GM18858 (cell line): ENCODE results near the gene SIGLECL1.
"Not testable (repeated sequence)": the region's sequence is repeated elsewhere in the genome, so short reads cannot be mapped to it uniquely, and the experiment has no call there.

Experiments
- ATAC-seq: cut with Tn5 transposase; IDR thresholded peaks from one replicate; pipeline ENCODE4 v1.9.1; 2021; ENCODE audit not compliant: unreplicated experiment

Gene SIGLECL1

DNA sequence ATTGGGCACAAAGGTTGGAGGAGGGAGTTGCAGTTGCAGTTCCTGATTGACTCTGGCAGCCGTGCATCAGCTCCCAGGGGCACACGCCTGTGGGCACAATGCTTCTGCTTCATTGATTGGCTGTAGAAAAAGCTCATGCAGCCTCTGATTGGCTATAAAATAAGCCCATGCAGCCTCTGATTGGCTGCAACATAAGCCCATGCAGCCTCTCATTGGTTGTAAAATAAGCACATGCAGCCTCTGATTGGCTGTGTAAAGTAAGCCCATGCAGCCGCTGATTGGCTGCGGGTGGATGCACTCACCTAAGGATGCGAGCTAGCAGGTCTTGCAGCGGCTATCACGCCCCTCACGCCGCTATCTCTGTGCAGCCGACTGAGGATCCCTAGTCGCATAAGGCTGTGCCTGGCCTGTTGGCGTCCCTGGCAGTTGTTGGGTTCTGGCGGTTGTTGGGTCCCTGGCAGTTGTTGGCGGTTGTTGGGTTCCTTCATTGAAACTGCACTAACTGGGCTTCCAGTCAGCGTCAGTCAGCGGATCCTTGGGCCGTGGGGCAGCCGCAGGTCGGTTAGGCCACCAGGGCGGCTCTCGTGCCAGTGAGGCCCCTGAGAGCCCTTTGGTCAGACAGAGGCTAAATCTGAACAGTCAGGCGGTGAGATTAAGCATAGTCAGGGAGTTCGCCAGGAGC is at the start of gene SIGLECL1:
Gene SIGLECL1 (plus strand): TSS at position 295 of the 682 bp plus-strand sequence. CDS start 12,993 bp downstream, outside the sequence.
- no peak for ATAC-seq

DNA sequence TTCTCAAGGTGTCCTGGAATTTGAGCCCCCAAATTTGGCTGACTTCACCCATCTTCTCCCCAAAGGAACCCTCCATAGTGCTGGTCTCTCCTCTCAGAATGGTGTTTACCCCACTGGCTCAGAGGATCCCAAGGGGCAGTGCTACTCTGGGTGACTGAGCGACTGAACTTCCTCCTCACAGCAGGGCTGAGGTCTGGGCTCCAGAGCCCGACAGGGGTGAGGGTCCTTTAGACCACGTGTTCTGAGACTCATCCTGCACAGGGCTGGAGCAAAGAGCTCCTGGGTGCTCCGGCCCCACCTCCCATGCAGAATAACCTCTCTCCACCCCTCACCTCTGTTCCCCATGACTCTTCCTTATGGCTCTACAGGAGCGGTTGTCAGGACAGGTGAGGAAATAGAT is 49.2 kb upstream of the SIGLECL1 start:
- no peak for ATAC-seq

DNA sequence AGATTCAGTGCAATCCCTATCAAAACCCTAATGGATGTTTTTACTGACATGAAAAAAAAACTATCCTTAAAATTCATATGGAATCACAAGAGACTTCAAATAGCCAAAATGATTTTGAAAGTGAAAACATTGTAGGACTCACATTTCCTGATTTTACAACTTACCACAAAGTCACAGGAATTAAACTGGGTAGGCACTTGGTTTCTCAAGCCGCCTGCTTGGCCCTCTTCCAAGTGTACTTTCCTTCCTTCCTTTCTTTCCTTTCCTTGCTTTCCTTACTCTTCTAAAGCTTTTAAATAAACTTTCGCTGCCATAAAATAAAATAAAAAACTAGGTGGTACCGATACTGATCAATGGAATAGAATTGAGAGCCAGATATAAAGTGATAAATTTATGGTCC is 47.0 kb upstream of the SIGLECL1 start:
- no peak for ATAC-seq

DNA sequence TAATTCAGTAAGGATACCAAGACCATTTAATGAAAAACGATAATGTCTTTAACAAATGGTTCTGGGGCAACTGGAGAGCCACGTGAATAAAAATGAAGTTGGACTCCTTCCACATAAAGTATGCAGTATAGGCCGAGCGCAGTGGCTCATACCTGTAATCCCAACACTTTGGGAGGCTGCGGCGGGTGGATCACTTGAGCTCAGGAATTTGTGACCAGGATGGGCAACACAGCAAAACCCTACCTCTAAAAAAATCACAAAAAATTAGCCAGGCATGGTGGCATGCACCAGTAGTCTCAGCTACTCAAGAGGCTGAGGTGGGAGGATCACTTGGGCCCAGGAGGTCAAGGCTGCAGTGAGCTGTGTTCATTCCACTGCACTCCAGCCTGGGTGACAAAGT is 46.6 kb upstream of the SIGLECL1 start:
- ATAC-seq, result no peak

DNA sequence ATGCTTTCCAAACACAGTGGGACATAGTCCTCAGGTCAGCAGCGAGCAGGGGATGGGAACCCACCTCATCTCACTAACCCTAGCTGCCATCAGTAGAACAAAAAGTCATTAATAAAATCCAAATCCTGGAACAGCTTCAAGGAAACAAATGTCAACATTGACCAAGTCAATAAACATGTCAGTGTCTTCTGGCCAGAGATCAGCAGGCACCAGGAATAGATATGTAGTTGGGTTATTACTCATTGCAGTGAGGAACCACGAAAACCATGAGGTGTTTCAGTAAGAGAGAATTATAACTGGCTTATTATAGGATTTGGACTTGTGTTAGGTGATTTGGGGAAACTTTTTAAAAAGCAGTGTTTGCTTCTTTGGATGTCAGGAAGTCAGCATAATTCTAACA is 43.1 kb upstream of the SIGLECL1 start:
- ATAC-seq, result no peak

DNA sequence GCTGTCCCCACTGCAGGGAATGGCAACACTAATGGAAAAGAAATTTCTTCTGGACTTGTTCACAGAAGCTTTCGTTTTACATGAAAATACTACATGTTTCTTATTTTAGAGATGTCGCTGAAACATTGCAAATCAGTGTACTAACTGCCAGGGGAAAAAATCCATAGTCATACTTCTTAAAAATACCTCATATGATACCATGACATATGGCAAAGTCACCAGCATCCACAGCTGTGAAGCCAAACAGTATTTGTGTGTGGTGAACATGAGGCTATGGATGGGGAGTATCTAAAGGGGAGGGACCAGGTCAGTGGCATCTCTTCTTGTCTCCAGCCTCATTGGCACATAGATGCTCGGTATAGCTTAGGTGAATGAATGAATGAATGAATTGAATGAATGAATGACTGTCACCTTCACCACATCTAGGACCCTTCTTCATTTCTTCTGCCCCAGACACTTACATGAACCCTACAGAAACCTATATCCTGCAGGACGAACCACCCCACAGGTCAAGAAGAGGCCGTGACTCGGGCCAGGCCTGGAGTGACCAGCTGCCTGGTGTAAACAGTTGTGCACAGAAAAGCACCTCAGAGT is 40.6 kb upstream of the SIGLECL1 start:
- ATAC-seq, result no peak

DNA sequence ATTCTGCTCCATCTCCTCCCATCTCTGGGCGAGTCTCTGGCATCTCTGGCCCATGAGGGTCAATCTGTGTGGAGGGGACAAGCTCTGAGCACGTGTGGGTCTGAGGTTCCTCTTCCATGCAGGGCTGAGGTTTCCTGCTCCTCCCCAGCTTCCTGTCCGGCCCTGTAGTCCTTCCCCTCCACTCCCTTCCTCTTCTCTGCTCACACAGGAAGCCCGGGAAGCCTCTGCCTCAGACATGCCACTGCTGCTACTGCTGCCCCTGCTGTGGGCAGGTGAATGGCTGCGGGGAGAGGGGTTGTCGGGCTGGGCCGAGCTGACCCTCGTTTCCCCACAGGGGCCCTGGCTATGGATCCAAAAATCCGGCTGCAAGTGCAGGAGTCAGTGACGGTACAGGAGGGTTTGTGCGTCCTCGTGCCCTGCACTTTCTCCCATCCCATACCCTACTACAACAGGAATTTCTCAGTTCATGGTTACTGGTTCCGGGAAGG is 40.0 kb upstream of the SIGLECL1 start:
- not testable (repeated sequence) for ATAC-seq

DNA sequence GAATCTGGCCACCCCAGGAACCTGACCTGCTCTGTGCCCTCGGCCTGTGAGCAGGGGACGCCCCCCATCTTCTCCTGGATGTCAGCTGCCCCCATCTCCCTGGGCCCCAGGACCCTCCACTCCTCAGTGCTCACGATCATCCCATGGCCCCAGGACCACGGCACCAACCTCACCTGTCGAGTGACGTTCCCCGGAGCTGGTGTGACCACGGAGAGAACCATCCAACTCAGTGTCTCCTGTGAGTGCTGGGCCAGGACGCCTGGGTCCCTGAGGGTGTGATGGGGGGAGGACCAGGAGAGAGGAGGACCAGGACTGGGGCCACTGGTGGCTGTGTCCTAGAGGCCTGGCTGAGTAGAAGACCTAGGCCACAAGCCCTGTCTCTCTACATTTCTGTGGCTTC is 39.0 kb upstream of the SIGLECL1 start:
- no peak for ATAC-seq

DNA sequence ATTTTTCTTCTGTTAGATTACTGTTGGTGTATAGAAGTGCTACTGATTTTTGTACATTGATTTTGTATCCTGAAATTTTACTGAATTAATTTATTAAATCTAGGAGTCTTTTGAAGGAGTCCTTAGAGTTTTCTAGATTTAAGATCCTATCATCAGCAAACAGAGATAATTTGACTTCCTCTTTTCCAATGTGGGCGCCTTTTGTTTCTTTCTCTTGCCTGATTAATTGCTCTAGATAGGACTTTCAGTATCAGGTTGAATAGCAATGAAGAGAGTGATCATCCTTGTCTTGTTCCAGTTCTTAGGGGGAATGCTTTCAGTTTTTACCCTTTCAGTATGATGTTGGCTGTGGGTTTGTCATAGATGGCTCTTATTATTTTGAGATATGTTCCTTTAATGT is 31.6 kb upstream of the SIGLECL1 start:
- no peak for ATAC-seq

DNA sequence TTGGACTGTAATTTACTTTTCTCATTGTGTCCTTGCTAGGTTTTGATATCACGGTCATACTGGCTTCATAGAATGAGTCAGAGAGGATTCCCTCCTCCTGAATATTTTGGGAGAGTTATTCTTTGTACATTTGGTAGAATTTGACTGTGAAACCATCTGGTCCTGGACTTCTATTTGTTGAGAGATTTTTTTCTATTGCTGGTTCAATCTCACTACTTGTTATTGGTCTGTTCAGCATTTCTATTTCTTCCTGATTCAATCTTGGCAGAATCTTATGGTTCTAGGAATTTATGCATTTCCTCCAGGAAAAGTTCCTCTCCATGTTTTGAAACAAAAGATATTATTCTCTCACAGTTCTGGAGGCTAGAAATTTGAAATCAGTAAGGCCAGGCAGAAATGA is 30.9 kb upstream of the SIGLECL1 start:
- ATAC-seq, result no peak

DNA sequence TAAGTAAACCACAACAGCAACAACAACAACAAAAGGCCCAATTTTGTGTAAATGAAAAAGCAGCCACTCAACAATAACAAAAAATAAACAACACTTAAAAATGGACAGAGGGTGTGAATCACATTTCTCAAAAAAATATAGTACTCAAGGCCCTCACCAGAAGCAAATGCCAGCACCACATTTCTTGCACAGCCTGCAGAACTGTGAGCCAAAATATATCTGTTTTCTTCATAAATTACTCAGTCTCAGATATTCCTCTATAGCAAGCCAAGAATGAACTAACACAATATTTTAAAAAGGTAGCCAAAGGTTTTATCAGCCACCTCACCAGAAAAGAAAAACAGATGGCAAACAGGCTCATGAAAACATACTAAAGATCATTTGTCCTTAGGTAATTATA is 29.9 kb upstream of the SIGLECL1 start:
- no peak for ATAC-seq

DNA sequence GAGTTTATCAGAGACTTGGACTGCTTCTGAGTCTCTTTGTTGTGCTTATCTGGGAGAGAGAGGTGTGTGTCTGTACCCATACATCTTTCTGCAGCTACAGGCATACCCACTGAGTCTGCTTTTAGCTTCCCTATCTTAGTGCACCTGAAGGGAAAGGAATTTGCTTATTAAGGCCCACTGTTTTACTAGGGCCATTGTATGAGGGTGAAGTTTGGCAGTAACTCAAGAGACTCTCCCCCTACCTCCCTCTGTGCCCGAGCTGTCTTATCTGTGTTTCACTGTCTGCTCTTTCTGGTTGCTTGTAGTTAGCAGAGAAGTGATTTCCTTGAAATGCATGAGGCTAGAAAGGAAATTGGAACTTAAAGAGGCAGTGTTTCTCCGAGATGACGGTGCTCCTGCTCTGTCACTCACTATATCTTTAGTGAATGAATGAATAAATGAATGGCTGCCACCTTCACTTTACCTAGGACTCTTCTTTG is 26.7 kb upstream of the SIGLECL1 start:
- no peak for ATAC-seq

DNA sequence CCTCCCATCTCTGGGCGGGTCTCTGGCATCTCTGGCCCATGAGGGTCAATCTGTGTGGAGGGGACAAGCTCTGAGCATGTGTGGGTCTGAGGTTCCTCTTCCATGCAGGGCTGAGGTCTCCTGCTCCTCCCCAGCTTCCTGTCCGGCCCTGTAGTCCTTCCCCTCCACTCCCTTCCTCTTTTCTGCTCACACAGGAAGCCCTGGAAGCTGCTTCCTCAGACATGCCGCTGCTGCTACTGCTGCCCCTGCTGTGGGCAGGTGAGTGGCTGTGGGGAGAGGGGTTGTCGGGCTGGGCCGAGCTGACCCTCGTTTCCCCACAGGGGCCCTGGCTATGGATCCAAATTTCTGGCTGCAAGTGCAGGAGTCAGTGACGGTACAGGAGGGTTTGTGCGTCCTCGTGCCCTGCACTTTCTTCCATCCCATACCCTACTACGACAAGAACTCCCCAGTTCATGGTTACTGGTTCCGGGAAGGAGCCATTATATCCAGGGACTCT is 25.9 kb upstream of the SIGLECL1 start, which contains the start of gene CD33:
Gene CD33 (plus strand): TSS at position 183 of the 496 bp plus-strand sequence. CDS start 39 bp downstream, at position 222.
- ATAC-seq, result not testable (repeated sequence)

DNA sequence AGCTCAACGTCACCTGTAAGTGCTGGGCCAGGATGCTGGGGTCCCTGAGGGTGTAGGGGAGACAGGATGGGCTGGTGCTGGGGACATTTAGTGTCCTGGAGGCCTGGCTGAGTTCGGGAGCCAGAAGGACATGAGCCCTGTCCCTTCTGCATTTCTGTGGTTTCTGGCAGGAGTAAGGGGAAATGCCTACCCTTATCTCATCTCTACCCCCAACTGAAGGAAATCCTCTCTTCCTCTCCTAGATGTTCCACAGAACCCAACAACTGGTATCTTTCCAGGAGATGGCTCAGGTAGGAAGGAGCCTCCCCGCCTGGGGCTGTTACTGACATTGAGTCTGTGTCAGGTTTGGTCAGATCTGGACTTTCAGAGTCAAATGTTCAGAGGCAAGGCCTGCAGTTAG is 24.8 kb upstream of the SIGLECL1 start:
- no peak for ATAC-seq

DNA sequence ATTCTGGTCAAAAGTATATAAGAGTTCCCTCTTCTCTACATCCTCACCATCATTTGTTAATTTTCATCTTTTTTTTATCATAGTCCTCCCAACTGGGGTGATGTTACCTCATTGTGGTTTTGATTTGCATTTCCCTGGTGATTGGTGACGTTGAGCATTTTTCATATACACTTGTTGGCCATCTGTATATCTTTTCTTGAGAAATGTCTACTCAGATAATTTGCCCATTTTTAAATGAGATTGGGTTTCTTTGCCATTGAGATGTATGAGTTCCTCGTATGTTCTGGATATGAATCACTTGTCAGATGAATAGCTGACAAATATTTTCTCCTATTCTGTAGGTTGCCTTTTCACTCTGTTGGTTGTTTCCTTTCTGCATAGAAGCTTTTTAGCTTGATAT is 23.6 kb upstream of the SIGLECL1 start:
- no peak for ATAC-seq

DNA sequence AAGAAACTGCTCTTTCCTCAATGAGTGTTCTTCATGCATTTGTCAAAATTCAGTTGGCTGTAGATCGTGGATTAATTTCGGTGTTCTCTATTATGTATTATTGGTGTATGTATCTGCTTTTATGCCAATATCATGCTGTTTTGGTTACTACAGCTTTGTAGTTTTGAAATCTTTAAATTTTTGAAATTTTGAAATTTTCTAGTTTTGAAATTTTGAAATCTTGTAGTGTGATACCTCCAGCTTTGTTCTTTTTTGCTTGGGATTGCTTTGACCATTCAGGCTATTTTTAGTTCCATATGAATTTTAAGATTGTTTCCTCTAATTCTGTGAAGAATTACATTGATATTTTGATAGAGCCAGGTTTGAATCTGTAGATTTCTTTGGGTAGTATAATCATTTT is 22.9 kb upstream of the SIGLECL1 start:
- no peak for ATAC-seq

DNA sequence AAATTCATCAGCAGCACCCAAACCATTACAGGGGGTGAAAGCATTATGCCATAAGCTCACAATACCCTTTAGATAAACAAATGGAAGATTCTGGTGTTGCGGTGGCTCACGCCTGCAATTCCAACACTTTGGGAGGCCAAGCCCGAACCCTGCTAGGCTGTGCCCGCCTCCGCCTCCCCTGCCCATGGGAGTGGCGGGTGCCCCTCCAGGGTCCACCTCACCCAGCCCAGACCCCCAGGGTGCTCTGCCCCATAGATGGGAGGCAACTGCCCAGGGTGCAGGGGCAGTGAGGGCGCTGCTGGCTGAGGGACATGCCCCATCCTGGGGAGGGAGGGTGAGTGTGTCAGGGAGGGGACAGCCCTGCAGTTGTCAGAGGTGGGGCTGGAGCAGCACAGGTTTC is 10.0 kb upstream of the SIGLECL1 start:
- ATAC-seq, result no peak

DNA sequence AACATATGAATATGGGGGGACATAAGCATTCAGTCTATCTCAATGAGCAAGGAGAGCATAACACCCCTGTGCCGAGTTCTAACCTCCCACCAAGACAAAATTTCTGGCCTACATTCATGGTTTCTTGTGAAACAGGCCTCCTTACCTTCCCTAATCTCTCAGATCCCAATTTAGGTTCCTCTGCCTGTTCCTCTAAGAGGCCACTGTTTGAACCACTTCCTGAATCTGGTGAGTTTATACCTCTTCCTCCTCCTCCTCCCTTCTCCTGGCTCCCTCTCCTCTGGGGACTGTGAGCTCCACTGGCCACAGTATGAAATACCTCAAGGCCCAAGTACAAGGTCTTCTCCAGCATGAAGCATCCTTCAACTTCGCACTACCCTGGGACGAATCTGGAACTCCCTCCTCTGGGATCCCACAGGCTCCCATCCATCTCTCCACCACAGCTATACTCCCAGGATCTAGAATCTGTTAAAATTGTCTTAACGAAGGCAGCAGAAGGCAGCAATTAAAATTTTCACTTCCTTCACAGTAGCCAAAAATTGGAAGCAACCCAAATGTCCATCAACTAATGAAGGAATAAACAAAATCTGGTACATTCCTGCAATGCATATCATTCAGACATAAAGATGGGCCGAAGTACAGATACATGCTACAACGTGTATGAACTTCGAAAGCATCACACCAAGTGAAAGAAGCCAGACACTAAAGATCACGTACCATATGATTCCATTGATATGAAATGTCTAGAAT is 7.8 kb upstream of the SIGLECL1 start:
- ATAC-seq, result no peak

DNA sequence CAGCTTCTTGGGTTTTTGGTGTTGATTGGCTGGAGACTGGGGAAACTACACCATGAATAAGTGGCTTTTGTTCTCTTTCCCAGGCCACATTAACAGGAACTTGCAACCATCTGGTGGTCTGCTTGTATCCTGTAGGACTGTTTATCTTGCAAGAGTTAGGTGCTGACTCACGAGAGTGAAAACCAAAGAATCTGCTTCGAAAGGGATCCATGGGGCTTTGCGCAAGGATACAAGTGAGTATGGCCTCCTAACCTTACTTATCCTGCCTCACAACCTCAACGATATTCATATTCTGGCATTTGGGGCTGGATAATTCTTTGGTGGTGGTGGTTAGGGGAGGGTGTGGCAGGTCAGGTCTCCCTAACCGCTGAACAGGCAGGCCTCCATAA is 4.7 kb upstream of the SIGLECL1 start:
- no peak for ATAC-seq

DNA sequence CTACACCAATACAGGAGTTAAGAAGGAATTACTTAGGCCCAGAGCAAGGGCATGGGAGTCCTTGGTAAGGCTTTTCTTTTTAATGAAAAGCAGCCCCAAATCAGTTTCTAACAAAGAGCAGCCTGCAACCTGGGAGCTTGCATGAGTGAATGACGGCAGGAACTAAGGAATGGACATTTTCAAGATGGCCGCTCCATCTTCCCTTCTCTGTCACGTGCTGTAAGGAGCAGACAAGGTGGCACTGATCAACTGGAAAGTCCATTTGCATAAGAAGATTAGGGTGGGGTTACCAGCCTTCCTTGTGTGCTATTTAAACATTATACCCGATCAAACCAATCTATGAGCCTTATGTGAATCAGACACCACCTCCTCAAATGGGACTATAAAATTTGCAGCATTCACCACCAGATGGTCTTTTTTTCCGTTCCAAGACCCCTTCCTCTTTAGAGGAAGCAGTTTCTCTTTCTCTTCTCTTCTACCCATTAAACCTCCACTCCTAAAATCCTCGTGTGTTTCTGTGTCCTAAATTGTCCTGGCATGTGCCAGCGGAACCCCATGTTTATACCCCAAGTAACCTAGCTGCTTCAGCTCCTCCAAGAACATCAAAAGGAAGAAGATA is 2.8 kb upstream of the SIGLECL1 start:
- ATAC-seq, result no peak

DNA sequence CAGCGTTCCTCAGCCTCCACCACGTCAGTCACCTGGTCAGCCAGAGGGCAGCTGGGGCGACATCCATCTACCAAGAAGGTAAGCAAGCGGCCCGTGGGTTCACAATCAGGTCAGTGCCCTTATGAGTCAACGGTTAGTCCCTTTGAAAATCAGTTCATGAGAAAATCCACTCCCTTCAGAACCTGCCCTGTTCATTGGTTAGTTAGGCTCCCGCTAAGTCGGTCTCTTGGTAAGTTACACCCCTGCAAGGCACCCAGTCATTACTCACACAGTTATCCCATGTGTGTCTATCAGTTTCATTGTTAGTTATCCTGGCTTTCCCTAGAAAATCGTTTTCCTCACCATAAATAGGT is 564 bp downstream of the SIGLECL1 start:
- ATAC-seq, result no peak
